CD4-positive, alpha-beta T cell treated with Interferon alpha-2 for 1 hour (primary cell): ENCODE results near the gene USP44.

Source experiments
- DNase-seq, 2 donors: peaks; one replicate each; pipeline ENCODE4 v3.0.0-alpha.2; 2020 to 2022

The USP44 gene

DNA sequence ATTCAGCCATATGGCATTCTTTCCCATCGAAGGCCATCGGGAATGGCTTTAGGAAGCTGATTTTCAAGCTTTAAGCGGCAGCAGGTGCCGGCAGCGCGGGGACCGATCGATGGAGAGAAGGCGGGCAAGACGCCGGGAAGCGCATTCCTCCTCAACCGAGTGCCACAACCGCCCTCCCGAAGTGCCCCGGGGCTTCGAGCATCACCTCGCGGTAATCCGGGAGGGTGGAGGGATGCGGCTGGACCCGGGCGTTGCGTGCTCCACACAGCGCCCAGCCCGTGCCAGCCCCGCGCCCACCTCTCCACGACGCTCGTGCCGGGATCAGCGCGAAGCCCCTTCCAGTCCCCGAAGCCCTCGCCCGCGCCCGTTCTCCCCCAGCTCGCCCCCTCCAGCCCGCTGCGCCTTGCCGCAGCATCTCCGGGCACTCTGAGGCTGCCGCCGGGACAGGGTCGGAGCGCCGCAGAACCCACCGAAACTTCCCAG, 3.2 kb downstream of the USP44 start:
- DNase-seq, result peak in 1 of 2 donors; percentile 16

DNA sequence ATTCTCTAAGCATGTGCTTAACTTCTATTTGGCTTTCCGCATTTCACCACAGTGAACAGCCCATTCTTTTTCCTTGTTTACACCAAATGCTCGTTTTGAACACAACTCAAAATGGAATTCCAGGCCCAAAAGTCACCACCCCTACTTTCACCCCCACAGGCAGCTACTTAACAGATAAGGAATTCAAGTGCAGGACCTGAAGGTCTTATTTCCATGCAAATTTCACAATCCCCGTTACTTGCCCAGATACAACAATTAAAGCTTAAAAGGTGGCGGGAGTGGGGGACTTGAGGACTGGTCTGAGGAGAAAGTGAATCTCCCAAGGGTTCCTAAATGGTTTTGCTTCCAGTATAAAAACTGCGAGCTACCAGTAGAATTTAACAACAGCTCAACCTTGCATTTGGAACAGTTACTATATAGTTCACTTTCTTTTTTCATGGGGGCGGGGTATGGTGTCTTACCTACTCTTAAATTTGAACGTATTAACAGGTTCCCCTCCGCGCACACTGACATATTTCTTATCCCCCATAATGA, 3.7 kb downstream of the USP44 start:
- DNase-seq, result no peak

- no peak for DNase-seq
Observed at GRCh38 chr12:95546491-95546813, 4.8 kb downstream of the USP44 start.

DNA sequence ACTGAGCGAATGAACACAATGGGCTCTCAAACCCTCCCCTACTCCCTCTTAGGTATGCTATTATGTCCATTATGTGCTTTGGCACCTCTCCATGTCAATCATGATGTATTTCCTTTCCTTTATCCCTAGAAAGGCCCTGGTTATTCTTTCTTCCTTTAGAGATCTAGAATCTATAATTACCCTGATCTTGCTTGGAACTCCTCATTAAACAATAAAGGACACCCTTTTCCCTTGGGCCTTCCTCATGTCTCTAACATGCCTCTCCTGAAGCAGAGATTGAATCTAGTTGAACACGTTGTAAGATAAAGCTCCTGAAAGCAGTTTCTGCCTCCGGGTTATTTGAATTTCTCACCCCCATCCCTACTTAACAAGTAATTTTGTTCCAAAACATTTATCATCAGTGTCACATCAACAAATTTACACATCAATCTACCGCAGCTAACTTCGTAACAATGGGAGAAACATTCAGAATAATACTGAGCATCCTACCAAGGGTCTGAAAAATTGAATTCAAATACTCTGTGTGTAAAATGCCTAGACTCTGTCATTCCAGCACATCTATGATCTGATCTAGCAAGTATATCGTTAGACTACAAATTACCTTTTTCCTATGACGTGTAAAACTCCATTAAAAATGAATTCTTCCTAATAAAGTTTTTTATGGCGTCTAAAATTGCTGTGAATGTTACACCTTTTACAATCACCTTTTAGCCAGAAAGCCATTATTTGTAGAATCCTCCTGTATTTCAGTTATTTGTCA, 5.4 kb downstream of the USP44 start:
- DNase-seq, result no peak

DNA sequence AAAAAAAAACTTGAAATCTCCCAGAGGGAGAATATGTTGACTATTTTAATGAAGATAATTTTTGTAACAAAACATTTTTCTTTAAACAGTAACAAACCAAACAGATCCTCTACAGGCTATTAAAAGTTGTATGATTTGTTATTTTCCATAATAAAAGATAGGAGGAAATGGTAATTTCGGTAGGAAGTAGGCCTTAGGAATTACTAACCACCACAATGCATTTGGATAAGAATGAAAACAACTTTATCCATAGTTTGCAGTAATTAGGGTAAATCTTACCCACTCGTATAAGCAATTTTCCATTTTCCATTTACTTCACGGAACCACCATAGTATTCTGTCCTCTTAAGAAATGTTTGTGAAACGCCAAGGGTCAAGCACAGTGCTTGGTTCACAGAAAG, 6.0 kb downstream of the USP44 start:
- no peak for DNase-seq

- no peak for DNase-seq
Observed at GRCh38 chr12:95544756-95545155, 6.5 kb downstream of the USP44 start.

GRCh38 chr12:95543305-95543704, 8.0 kb downstream of the USP44 start:
- no peak for DNase-seq

DNA sequence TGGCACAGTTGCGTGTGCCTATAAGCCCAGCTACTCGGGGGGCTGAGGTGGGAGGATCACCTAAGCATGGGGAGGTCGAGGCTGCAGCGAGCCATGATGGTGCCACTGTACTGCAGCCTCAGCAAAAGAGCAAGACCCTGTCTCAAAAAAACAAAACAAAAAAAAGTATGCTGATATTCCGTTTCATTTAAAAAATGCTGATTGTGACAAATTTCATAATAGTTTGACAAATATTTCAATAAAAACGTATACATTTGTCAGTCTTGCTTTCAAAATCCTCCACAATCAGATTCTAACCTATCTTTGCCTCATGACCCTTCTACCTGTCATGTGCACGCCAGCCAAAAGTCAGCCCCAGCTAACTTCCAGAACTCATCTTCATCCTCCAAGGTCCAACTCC, 9.8 kb downstream of the USP44 start:
- DNase-seq, result no peak

- DNase-seq, result no peak
Observed at GRCh38 chr12:95538656-95539055, 12.6 kb downstream of the USP44 start.

GRCh38 chr12:95538006-95538405, 13.3 kb downstream of the USP44 start:
- DNase-seq, result no peak

GRCh38 chr12:95533985-95534384, 17.3 kb downstream of the USP44 start:
- DNase-seq, result no peak

DNA sequence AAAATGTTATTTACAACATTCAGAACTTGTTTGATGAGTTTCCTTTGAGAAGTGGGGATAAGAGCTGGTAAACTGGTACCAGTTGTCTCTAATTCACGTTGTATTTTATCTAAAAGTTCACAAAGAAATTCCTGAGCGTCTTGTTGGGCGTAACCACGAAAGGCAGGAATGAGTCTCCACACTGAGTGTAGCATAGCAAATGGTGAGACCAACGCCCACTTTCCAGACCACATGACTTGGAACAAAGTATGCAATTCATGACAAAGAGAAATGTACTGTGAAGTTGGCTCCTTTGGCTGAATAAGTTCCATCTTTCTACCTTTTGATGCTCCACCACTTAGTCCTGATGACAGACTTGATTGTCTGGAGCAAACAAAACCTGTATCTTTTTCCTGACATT, 18.4 kb downstream of the USP44 start:
- no peak for DNase-seq

GRCh38 chr12:95529693-95530225, 21.5 kb downstream of the USP44 start:
- no peak for DNase-seq

DNA sequence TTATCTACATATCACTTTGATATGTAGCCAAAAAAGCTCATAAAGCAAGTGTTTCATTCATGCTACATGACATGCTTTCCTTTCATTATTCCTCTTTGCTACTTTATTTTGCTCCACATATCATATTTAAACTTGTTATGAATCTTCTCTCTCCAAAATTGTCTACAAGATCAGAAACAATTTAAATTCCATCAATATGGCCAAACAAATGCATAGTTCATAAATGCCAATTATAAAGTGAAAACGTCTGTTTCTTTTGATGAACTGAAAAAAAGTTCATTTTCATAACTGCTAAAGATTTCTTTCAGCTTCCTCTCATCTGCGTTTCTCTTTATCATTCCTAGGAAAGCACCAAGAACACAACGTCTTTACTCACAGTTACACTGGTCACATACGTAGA, 22.8 kb downstream of the USP44 start:
- DNase-seq, result no peak

DNA sequence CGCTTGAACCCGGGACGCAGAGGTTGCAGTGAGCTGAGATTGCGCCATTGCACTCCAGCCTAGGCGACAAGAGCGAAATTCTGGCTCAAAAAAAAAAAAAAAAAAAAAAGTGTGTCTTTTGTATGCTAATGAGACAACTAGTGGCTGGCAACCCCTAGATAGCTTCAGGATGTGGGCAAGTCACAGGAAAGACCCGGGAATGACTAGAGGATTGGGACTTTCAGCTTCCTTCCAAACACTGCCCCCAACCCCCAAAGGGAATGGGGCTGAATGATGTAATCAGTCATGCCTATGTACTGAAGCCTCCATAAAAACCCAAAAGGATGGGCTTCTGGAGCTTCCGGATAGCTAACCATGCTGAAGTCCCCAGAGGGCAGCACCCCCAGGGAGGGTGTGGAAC, 28.6 kb downstream of the USP44 start:
- no peak for DNase-seq

DNA sequence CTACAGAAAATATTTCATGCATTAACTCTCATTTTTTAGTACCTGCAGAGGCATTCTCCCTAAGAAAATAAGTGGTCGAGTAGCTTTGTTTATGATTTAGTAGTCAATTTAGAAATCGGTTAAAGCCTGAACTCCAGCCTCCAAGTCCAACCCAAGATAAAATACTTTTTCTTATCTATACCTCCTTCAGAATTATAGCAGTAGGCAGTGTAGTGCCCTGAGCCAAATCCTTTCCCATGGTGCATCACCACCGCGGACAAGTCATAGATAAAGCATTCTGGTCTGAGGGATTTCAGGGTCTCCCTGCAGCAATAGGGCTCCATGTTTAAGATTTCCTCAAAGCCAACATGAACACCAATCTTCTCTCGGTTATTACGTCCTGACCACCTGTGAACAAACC, 30.5 kb downstream of the USP44 start:
- no peak for DNase-seq

GRCh38 chr12:95518944-95519343, 32.3 kb downstream of the USP44 start:
- DNase-seq, result no peak

GRCh38 chr12:95517246-95517645, 34.0 kb downstream of the USP44 start:
- DNase-seq, result no peak

DNA sequence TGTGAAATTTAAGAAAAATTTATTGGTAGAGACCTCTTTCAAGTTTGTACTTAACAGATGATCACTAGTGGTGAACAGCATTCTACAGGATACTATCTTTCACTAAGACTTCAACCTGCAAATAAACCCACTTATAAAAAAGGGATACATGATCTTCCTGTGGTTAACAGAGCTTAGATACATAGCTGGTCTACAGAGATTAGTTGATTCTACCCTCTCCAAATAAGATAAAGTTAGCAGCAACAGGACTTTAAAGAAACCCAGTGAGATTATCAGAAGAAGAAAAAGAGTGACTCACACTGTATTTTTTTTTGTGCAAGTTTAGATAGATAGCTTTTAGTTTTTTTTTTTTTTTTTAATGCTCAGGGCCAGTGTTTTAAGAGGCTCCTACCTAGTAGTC, 34.5 kb downstream of the USP44 start:
- DNase-seq, result no peak

DNA sequence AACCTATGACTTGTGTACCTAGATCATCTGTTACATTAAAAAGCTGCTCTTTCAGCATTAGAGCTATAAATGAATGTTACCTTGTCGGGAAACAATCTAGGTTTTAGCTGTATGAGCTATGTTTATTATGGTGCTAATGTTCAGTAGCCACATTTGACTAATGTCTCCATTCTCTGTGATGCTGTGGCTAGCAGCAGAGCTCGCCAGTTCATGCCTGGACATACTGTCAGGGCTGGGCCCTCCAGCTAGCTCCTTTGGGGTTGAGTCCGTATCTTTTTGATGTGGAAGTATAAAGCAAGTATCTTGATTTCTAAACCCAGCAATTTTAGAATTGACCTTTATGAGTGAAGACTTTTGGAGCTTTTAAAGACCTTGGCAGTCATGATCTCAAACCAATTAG, 36.1 kb downstream of the USP44 start:
- DNase-seq, result no peak

GRCh38 chr12:95513599-95513998, 37.7 kb downstream of the USP44 start:
- DNase-seq, result no peak

DNA sequence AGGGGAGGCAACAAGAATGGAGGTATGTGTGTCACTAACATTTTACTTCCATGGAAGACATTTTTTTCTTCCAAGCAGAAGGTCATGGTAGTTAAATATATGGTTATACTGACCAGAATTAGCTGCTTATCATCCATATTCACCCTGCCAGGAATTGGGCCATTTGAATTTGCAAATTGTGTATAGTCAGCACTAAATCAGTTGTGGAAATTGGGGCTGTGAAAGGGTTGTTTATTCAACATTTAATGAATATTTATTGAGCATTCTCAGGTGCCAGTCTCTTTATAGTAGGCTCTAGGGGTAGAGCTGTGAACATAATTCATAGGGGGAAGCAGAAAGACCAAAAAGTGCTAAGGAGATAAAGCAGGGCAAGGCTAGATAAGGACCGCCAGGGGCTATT, 39.3 kb downstream of the USP44 start:
- DNase-seq, result no peak

GRCh38 chr12:95509300-95509699, 42.0 kb downstream of the USP44 start:
- no peak for DNase-seq

- DNase-seq, result no peak
Observed at GRCh38 chr12:95506707-95507523, 44.4 kb downstream of the USP44 start.
